ENCODE data around the gene SPTBN4. TPM values are rescaled to one million over a fixed set of nuclear protein-coding genes. Genes with fewer than 3 reads are reported as not detected.
A peak's percentile ranks its signal among the peaks of the same experiment; 100 is the strongest.

Gene SPTBN4
- total and polyA plus RNA-seq, 2 donors, result 1.7 to 3.8 TPM

GRCh38 chr19:40567040-40567749 is 100.4 kb downstream of the SPTBN4 start:
- no peak overlapping the region for H3K27ac ChIP-seq (ENCODE audit: low read depth)
- 28% methylated on average over 20 of the region's 20 CpGs for WGBS
- peaks cover 2% of the 10 kb centered on the region for H3K4me1 ChIP-seq (ENCODE audit: insufficient read depth)
- no peaks in the 10 kb centered on the region for H3K36me3 ChIP-seq (ENCODE audit: insufficient read depth)
- H3K4me3 ChIP-seq (ENCODE audit: low read depth, low read length), result peak overlapping the region; percentile 7
- no peak for DNase-seq (ENCODE audit: extremely low spot score)

GRCh38 chr19:40567750-40568494 is 101.1 kb downstream of the SPTBN4 start:
- H3K27ac ChIP-seq (ENCODE audit: low read depth), result no peak overlapping the region
- DNase-seq (ENCODE audit: extremely low spot score), result no peak
- 7% methylated on average over 70 of the region's 70 CpGs for WGBS
- H3K4me1 ChIP-seq (ENCODE audit: insufficient read depth), result peaks cover 2% of the 10 kb centered on the region
- H3K36me3 ChIP-seq (ENCODE audit: insufficient read depth), result no peaks in the 10 kb centered on the region
- H3K4me3 ChIP-seq (ENCODE audit: low read depth, low read length), result peak overlapping the region; percentile 7

- H3K4me3 ChIP-seq (ENCODE audit: low read depth, low read length), result peak overlapping the region; percentile 20
- H3K27ac ChIP-seq (ENCODE audit: low read depth), result no peak overlapping the region
- WGBS, result under 1% methylated on average over 53 of the region's 53 CpGs
- peak; percentile 94 for DNase-seq (ENCODE audit: extremely low spot score)
- H3K36me3 ChIP-seq (ENCODE audit: insufficient read depth), result no peaks in the 10 kb centered on the region
- H3K4me1 ChIP-seq (ENCODE audit: insufficient read depth), result peaks cover 2% of the 10 kb centered on the region
Observed at GRCh38 chr19:40570313-40571004, 103.7 kb downstream of the SPTBN4 start.

GRCh38 chr19:40571005-40571318 is 104.2 kb downstream of the SPTBN4 start:
- Histone ChIP-seq H3K4me1 (ENCODE audit: insufficient read depth) (peaks cover 2% of the 10 kb centered on the region), H3K27ac (ENCODE audit: low read depth) (no peak overlapping the region), H3K4me3 (ENCODE audit: low read depth, low read length) (no peak overlapping the region), H3K36me3 (ENCODE audit: insufficient read depth) (no peaks in the 10 kb centered on the region)
- DNase-seq (ENCODE audit: extremely low spot score), result no peak
- 31% methylated on average over 3 of the region's 3 CpGs for WGBS

- Histone ChIP-seq H3K4me3 (ENCODE audit: low read depth, low read length) (no peak overlapping the region), H3K36me3 (ENCODE audit: insufficient read depth) (no peaks in the 10 kb centered on the region), H3K27ac (ENCODE audit: low read depth) (no peak overlapping the region), H3K4me1 (ENCODE audit: insufficient read depth) (peaks cover 2% of the 10 kb centered on the region)
- 85% methylated on average over 10 of the region's 10 CpGs for WGBS
- DNase-seq (ENCODE audit: extremely low spot score), result no peak
Observed at GRCh38 chr19:40571831-40572495, 105.2 kb downstream of the SPTBN4 start.

GRCh38 chr19:40575326-40575725 is 108.5 kb downstream of the SPTBN4 start:
- Histone ChIP-seq H3K36me3 (ENCODE audit: insufficient read depth) (peaks cover 2% of the 10 kb centered on the region), H3K27ac (ENCODE audit: low read depth) (no peak overlapping the region), H3K4me1 (ENCODE audit: insufficient read depth) (no peaks in the 10 kb centered on the region), H3K4me3 (ENCODE audit: low read depth, low read length) (no peak overlapping the region)
- 68% methylated on average over 18 of the region's 18 CpGs for WGBS
- no peak for DNase-seq (ENCODE audit: extremely low spot score)

GRCh38 chr19:40576151-40576584 is 109.4 kb downstream of the SPTBN4 start:
- H3K27ac ChIP-seq (ENCODE audit: low read depth), result no peak overlapping the region
- WGBS, result 2% methylated on average over 22 of the region's 22 CpGs
- H3K36me3 ChIP-seq (ENCODE audit: insufficient read depth), result peaks cover 3% of the 10 kb centered on the region
- H3K4me3 ChIP-seq (ENCODE audit: low read depth, low read length), result peak overlapping the region; percentile 78
- no peaks in the 10 kb centered on the region for H3K4me1 ChIP-seq (ENCODE audit: insufficient read depth)
- no peak for DNase-seq (ENCODE audit: extremely low spot score)

- peak within 1 kb of the TSS; percentile 78 for H3K4me3 ChIP-seq (ENCODE audit: low read depth, low read length)
- H3K4me1 ChIP-seq (ENCODE audit: insufficient read depth), result no peaks in the 10 kb centered on the region
- DNase-seq (ENCODE audit: extremely low spot score), result peak; percentile 92
- peaks cover 3% of the 10 kb centered on the region for H3K36me3 ChIP-seq (ENCODE audit: insufficient read depth)
- under 1% methylated on average over 54 of the region's 55 CpGs for WGBS
- no peak within 1 kb of the TSS for H3K27ac ChIP-seq (ENCODE audit: low read depth)
Observed at GRCh38 chr19:40576585-40577451, 110.0 kb downstream of the SPTBN4 start, which contains the start of gene SHKBP1. TSS of gene SHKBP1 (plus strand) at chr19:40576873. CDS start at chr19:40576900, 27 bp downstream.

- Histone ChIP-seq H3K36me3 (ENCODE audit: insufficient read depth) (peaks cover 5% of the 10 kb centered on the region), H3K4me1 (ENCODE audit: insufficient read depth) (no peaks in the 10 kb centered on the region), H3K27ac (ENCODE audit: low read depth) (no peak overlapping the region), H3K4me3 (ENCODE audit: low read depth, low read length) (no peak overlapping the region)
- 77% methylated on average over 12 of the region's 12 CpGs for WGBS
- no peak for DNase-seq (ENCODE audit: extremely low spot score)
Observed at GRCh38 chr19:40578442-40578908, 111.7 kb downstream of the SPTBN4 start.

- Histone ChIP-seq H3K4me1 (ENCODE audit: insufficient read depth) (no peaks in the 10 kb centered on the region), H3K27ac (ENCODE audit: low read depth) (no peak overlapping the region), H3K4me3 (ENCODE audit: low read depth, low read length) (no peak overlapping the region), H3K36me3 (ENCODE audit: insufficient read depth) (peaks cover 5% of the 10 kb centered on the region)
- WGBS, result 97% methylated on average over 13 of the region's 13 CpGs
- no peak for DNase-seq (ENCODE audit: extremely low spot score)
Observed at GRCh38 chr19:40580619-40581018, 113.8 kb downstream of the SPTBN4 start.

- H3K36me3 ChIP-seq (ENCODE audit: insufficient read depth), result peaks cover 5% of the 10 kb centered on the region
- WGBS, result 94% methylated on average over 5 of the region's 5 CpGs
- H3K4me3 ChIP-seq (ENCODE audit: low read depth, low read length), result no peak overlapping the region
- no peaks in the 10 kb centered on the region for H3K4me1 ChIP-seq (ENCODE audit: insufficient read depth)
- H3K27ac ChIP-seq (ENCODE audit: low read depth), result no peak overlapping the region
- DNase-seq (ENCODE audit: extremely low spot score), result no peak
Observed at GRCh38 chr19:40581531-40581930, 114.7 kb downstream of the SPTBN4 start.

GRCh38 chr19:40582467-40582866 is 115.7 kb downstream of the SPTBN4 start:
- Histone ChIP-seq H3K36me3 (ENCODE audit: insufficient read depth) (peaks cover 5% of the 10 kb centered on the region), H3K4me1 (ENCODE audit: insufficient read depth) (no peaks in the 10 kb centered on the region), H3K27ac (ENCODE audit: low read depth) (no peak overlapping the region), H3K4me3 (ENCODE audit: low read depth, low read length) (no peak overlapping the region)
- DNase-seq (ENCODE audit: extremely low spot score), result no peak
- 90% methylated on average over 2 of the region's 2 CpGs for WGBS

Measured in urinary bladder (tissue), 4 donors.